Activated CD4-positive, CD25-positive, alpha-beta regulatory T cell (primary cell): ENCODE measurements around the gene CEACAM16.
"Not testable (repeated sequence)": the region's sequence is repeated elsewhere in the genome, so short reads cannot be mapped to it uniquely, and the experiment has no call there.

ENCODE experiments used
- DNase-seq, 4 experiments: peaks; one replicate each; lab custom pipeline; 2025; lab: John Stamatoyannopoulos, UW

Gene CEACAM16, protein sequence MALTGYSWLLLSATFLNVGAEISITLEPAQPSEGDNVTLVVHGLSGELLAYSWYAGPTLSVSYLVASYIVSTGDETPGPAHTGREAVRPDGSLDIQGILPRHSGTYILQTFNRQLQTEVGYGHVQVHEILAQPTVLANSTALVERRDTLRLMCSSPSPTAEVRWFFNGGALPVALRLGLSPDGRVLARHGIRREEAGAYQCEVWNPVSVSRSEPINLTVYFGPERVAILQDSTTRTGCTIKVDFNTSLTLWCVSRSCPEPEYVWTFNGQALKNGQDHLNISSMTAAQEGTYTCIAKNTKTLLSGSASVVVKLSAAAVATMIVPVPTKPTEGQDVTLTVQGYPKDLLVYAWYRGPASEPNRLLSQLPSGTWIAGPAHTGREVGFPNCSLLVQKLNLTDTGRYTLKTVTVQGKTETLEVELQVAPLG

GRCh38 chr19:44698492-44699201 is at the start of gene CEACAM16:
TSS of gene CEACAM16 (plus strand) at chr19:44699151. CDS start at chr19:44701457, 2,306 bp downstream.
- no peak for DNase-seq

DNA sequence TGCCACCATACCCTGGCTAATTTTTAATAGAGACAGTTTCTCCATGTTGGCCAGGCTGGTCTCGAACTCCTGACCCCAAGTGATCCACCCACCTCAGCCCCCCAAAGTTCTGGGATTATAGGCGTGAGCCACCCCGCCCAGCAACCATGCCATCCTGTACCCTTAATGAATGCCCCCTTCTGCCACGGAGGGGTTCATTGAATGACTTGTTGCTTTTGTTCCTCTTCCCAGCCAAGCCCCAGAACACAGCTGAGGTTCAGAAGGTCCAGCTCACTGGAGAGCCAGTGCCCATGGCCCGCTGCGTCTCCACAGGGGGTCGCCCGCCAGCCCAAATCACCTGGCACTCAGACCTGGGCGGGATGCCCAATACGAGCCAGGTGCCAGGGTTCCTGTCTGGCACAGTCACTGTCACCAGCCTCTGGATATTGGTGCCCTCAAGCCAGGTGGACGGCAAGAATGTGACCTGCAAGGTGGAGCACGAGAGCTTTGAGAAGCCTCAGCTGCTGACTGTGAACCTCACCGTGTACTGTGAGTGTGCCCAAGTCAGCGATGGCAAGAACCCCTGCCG is 49.3 kb upstream of the CEACAM16 start:
- DNase-seq, result no peak

GRCh38 chr19:44653343-44653742 is 45.6 kb upstream of the CEACAM16 start:
- no peak for DNase-seq

- DNase-seq, result peak; percentile 18 to 34 (median 28)
These were observed 44.8 kb upstream of the CEACAM16 start for GRCh38 chr19:44653977-44654774.

GRCh38 chr19:44657211-44657921 is 41.6 kb upstream of the CEACAM16 start:
- peak; percentile 11 to 50 (median 32) for DNase-seq

DNA sequence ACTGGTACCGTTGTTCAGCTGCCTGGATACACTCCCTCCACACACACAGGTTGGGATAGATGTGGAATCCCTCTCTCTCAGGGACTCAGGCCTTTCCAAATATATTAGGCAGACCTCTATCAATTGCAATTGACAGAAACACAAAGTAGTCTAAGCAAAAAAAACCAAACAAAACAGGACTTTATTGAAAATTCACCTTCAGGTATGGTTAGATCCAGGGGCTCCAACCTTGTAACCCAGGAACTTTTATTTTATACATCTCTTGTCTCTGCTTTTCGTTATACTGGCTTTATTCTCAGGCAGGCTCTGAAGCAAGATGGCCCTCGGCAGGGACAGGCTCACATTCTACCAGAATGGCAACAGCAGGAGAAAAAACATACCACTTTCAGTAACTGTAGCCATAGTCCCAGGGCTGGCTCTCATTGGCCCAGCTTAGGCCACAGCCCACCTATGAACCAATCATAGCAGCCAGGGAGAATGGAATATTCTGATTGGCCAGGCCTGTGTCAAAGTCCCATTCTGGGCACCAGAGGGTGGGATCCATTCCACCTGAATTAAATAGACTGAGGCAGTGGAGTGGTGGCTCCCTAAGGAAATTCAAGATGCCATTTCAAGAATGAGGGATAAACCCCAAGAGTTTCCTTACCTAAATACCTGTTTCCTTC is 40.8 kb upstream of the CEACAM16 start:
- DNase-seq, result no peak

- no peak for DNase-seq
These were observed 38.9 kb upstream of the CEACAM16 start for GRCh38 chr19:44660081-44660480.

DNA sequence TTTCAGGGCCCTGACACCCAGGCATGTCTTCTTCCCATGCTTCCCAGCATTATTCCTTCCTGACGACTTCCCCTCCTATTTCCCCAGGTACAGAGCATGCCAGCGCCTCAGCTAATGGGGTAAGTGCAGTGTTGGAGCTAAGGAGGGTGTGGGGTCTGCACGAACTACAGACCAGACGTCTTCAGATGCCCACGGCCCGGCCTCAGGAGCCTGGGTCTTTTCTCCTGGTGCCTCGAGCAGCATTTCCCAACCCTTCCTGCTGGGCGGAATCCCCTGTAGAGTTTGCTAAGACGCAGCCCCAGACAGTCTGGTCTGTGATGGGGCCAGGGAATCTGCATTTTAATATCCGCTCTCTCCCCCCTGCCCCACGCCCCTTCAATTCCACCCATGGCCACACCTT is 37.7 kb upstream of the CEACAM16 start:
- DNase-seq, result no peak

GRCh38 chr19:44661904-44662303 is 37.0 kb upstream of the CEACAM16 start:
- no peak for DNase-seq

DNA sequence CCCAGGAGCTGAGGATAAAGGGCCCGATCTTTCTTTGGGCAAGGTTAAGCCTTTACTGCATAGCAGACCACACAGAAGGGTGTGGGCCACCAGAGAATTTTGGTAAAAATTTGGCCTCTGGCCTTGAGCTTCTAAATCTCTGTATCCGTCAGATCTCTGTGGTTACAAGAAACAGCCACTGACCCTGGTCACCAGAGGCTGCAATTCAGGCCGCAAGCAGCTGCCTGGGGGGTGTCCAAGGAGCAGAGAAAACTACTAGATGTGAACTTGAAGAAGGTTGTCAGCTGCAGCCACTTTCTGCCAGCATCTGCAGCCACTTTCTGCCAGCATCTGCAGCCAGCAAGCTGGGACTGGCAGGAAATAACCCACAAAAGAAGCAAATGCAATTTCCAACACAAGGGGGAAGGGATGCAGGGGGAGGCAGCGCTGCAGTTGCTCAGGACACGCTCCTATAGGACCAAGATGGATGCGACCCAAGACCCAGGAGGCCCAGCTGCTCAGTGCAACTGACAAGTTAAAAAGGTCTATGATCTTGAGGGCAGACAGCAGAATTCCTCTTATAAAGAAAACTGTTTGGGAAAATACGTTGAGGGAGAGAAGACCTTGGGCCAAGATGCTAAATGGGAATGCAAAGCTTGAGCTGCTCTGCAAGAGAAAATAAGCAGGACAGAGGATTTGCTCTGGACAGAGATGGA is 36.1 kb upstream of the CEACAM16 start:
- DNase-seq, result no peak

DNA sequence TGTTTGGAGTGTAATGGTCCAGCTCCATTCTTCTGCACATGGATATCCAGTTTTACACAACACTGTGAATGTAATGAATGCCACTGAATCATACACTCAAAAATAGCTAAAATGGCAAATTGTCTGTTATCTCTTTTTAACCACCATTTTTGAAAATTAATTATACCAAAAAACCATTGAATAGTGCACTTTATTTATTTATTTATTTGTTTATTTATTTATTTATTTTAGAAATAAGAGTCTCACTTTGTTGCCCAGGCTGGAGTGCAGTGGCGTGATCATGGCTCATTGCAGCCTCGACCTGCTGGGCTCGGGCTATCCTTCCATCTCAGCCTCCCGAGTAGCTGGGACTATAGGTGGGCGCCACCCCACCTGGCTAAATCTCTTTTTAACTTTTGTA is 35.0 kb upstream of the CEACAM16 start:
- DNase-seq, result no peak

DNA sequence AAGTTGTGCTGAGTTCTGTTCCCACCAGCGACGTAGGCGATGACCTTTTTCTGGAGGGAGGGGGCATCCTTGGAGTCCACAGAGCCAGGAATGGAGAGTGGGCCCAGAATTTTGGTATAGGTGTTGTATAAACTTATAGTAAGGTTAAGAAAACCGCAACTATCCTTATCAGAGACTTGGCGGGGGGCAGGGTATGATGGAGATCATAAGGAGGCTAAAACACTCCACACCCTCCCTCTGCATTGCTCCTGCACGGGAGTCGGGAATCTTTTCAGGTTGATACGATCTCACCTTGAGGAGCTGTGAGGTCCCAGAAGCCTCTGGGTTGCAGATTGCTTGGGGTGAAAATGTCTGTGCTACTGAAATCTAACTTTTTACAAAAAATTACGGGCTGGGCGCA is 34.0 kb upstream of the CEACAM16 start:
- DNase-seq, result no peak

DNA sequence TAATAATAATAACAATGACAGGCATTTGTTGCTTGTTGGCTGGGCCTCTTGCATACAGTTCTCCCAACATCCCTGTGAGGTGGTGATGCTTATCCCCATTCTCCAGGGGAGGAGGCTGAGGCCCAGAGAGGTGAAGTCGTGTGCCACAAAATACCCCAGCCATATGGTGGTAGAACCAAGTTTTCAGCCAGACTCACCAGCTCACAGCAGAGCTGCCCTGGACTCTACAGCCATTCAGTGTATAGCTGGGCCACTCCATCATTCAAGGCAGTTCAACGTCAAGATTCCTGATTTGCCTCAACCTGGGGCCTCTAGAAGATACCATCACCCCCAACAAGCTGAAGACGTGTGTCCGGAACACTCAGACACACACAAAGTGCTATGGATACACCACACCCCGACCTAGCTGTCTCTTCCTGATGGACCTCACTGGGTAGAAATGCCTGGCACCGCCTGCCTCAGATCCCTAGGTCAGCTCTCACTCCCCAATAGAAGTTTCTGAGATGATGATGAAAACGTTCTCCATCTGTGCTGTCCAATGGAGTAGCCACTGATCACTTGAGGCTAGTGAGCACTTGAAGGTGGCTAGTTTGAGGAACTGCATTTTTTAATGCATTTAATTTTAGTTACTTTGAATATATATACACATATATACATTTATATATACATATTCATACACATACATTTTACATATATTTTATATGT is 31.9 kb upstream of the CEACAM16 start:
- DNase-seq, result no peak

DNA sequence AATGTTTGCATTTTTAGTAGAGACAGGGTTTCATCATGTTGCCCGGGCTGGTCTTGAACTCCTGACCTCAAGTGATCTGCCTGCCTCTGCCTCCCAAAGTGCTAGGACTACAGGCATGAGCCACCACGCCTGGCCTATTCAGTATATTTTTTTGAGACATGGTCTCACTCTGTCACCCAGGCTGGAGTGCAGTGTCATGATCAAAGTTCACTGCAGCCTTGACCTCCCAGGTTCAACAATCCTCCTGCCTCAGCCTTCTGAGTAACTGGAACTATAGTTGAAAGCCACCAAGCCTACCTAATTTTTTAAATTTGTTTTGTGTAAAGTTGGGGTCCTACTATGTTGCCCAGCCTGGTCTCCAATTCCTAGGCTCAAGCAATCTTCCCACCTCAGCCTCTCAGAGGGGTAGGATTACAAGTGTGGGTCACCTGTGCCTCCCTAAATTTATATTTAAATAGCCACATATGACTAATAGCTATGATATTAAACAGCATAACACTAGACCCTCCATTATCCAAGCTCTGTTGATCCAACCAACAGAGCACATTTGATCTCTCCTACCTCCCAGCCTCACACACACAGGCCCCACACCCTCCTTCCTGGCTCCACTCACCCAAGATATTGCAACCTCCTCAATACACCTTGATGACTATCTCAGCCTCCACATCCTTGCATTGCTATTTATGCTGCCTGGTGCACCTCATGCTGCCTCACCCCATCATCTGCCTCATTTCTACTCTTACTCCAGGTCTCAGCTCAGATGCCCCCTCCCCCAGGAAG is 29.8 kb upstream of the CEACAM16 start:
- no peak for DNase-seq

- not testable (repeated sequence) for DNase-seq
These were observed 28.9 kb upstream of the CEACAM16 start for GRCh38 chr19:44670027-44670426.

GRCh38 chr19:44671400-44671799 is 27.6 kb upstream of the CEACAM16 start, which contains the start of gene CEACAM19:
TSS of gene CEACAM19 (plus strand) at chr19:44671482. CDS start at chr19:44671932, 450 bp downstream.
- DNase-seq, result no peak

GRCh38 chr19:44672226-44672625 is 26.7 kb upstream of the CEACAM16 start:
- no peak for DNase-seq

DNA sequence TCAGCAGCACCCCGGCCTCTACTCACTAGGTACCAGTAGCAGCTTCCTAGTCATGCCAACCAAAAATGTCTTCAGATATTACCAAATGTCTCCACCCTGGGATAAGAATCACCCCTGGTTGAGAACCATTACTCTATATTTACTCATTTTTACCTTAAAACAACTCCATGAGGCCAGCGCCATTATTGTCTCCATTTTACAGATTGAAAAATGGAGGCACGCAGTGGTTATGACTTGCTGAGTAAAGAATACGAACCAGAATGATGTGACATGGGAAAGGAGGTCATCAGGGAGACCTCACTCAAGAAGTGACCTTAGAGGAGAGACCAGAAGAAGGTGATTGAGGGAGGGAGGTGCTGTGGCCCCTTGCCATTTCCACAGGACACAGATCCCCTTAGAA is 25.4 kb upstream of the CEACAM16 start:
- no peak for DNase-seq

- no peak for DNase-seq
These were observed 23.4 kb upstream of the CEACAM16 start for GRCh38 chr19:44675521-44675920.
